ENCODE results near the gene HSPA6. TPM values are rescaled to one million over a fixed set of nuclear protein-coding genes. Genes with fewer than 3 reads are reported as not detected.
"Not testable (repeated sequence)": the region's sequence is repeated elsewhere in the genome, so short reads cannot be mapped to it uniquely, and the experiment has no call there.

The HSPA6 gene
- total RNA-seq, 1 donor from 2014 or later = 4.3 TPM

DNA sequence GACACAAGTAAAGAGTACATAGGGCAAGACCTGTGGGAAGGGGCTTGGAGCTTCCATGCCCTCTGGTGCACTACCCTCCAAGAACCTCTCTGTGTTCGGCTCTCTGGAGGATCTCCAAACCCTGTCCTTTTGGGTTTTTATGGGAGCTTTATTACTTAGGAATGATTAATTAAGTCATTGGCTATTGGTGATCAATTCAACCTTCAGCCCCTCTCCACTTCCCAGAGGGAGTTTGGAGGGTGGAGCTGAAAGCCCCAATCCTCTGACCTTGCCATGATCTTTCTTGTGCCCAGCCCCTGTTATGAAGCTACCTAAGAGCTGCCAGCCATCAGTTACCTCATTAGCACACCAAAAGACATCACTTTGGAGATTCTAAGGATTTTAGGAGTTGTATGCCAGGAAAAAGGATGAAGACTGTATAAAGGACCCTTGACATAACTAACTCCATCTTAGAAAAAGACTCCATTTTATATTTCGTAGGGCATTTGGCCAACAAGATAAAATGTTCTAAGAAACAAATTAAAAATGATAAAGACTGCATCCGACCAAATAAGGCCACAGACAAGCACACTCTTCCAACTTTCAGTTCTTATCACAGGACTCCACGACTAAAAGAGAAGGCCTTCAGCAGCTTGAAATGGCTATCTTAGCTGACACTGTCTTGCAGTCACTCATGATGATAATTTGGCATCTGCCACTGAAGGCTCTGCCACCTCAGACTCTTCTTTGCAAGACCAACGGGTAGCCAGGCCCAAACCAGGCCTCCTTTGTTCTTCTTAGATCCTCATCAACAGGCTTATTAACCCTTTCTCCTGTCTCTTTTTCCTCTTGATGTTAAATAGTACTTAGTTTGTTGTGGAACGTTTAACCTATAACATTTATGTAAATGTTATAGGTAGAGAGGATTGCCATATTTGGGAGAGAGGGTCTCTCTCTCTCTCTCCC is 33.4 kb downstream of the HSPA6 start:
- DNase-seq (ENCODE audit: low spot score) = not testable (repeated sequence)

DNA sequence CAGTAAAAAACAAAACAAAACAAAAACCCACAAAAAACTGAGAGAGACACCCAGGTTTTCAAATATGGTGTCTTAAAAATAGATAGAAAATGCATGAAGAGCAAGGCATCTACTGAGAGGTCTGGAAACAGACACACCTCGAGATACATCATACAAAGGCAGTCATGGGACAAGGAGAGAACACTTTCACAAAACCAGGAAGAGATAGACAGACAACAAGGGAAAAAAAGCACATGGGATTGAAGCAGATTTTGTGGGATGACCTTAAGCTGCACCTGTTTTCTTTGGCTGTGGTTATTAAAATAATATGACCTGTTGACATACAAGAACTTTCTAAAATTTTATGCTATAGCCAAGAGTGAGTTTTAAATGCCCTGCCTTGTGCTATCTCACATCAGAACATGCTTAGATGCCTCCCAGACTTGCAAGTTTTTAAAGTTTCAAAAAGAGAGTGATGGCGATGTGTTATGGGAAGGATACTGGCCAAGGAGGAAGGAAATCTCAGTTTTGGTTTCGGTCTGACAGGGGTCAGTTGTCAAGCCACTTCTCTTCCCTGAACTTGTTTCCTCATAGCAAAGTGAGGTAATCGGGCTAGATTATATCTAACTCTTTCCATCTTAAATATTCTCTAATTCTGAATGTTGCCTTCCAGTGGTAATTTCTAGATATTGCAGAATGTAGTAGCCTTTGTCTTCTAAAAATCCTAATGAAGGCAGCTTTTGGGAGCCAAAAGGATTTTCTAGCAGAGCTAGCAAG is 36.8 kb downstream of the HSPA6 start:
- peak; percentile 76 for DNase-seq (ENCODE audit: low spot score)

DNA sequence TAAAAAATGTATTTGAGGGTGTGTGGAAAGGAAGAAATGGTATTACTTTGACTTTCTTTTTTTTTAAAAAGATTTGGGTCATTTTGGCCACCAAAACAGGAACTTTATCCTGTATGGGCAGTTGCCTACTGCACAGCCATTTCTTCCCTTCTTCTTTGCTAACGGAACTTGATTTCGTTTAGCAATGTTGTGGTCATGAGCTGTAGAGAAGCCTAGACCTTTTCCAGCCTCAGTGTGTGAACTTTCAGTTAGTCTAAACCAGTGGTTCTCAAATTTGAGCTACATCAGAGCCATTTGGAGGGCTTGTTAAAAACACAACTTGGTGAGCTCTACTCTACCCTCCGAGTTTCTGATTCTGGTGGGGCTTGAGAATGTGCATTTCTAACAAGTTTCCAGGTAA is 38.1 kb downstream of the HSPA6 start:
- not testable (repeated sequence) for DNase-seq (ENCODE audit: low spot score)

DNA sequence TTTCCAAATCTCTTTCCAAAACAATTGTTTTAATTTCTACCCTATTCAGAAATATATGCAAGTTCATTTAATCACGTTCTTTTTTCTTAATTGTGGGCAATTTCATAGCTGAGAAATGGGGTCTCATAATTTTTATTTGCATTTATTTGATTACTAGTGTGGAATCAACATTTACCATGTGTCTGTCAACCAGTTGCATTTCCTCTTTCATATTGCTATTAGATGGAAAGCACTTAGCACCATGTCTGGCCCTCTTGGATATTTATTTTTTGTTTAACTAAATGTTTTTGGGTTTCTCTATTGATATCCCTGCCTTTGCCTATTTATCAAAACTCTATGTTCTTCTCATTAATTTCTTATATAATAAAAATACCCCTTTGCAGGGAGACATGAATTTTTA is 39.2 kb downstream of the HSPA6 start:
- DNase-seq (ENCODE audit: low spot score) = not testable (repeated sequence)

DNA sequence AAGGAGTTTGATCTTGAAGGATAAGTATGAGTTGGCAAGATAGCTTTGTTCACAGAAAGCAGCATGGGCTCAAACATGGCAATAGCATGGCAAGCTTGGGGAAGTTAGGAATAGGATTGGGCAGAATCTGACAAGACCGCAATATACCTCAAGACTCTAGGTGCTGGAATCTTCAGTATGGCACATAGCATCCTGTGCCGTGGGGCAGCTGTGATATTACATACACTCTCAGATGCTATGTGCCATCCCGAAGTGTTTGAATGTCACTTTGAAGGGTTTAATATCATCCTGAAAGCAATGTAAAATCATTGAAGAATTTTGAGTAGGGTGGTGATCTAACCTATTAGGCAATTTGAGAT is 42.2 kb downstream of the HSPA6 start:
- DNase-seq (ENCODE audit: low spot score) = not testable (repeated sequence)

DNA sequence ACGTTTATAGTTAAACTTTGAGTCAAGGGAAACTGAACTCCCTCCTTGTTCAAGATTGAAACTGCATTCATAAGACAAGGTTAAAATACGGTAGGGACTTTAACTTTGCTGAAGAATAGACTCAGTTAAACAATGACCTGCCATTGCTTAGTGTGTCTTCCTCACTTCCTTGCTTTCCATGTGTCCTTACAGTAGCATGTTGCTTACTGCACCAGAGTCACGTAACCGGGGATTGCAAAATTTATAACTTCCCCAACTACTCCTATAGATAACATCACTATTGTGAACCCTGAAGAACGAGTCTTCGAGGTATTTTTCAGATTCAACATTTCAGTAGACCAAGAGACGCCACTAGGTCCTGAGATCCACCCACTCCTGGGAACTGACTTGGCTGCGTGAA is 47.4 kb downstream of the HSPA6 start:
- DNase-seq (ENCODE audit: low spot score) = not testable (repeated sequence)

Other genes with a start within 250 kb of the HSPA6 start
- 0.48 TPM for gene MPZ, start 214.6 kb upstream of the HSPA6 start, total RNA-seq (ENCODE audit: insufficient read depth, low replicate concordance)
- gene SDHC, start 210.2 kb upstream of the HSPA6 start, total RNA-seq (ENCODE audit: insufficient read depth, low replicate concordance) = 35.9 TPM
- not detected for gene CFAP126, start 156.7 kb upstream of the HSPA6 start, total RNA-seq (ENCODE audit: insufficient read depth, low replicate concordance)
- gene FCGR2A, start 19.1 kb upstream of the HSPA6 start, total RNA-seq (ENCODE audit: insufficient read depth, low replicate concordance) = 48.2 TPM
- 26.2 TPM for gene FCGR3A, start 25.3 kb downstream of the HSPA6 start, total RNA-seq (ENCODE audit: insufficient read depth, low replicate concordance)
- gene FCGR3B, start 106.6 kb downstream of the HSPA6 start, total RNA-seq (ENCODE audit: insufficient read depth, low replicate concordance) = 5.5 TPM
- gene FCGR2B, start 138.6 kb downstream of the HSPA6 start, total RNA-seq (ENCODE audit: insufficient read depth, low replicate concordance) = 16.9 TPM
- gene FCRLA, start 182.7 kb downstream of the HSPA6 start, total RNA-seq (ENCODE audit: insufficient read depth, low replicate concordance) = 20.0 TPM
- gene FCRLB, start 197.0 kb downstream of the HSPA6 start, total RNA-seq (ENCODE audit: insufficient read depth, low replicate concordance) = not detected
- 81.6 TPM for gene DUSP12, start 225.2 kb downstream of the HSPA6 start, total RNA-seq (ENCODE audit: insufficient read depth, low replicate concordance)
- gene ATF6, start 241.8 kb downstream of the HSPA6 start, total RNA-seq (ENCODE audit: insufficient read depth, low replicate concordance) = 21.7 TPM